Adrenal gland (tissue), 12 donors: ENCODE results near the gene THSD1. TPM values are rescaled to one million over a fixed set of nuclear protein-coding genes. Genes with fewer than 3 reads are reported as not detected.

ENCODE experiments used
- DNase-seq, 7 donors: peaks; one replicate each; pipeline ENCODE4 v3.0.0-alpha.2; 2019 to 2020
- H3K27ac ChIP-seq, 5 donors: fragments of 200-600 bp; sonication (generic) in 4 of 5; 1 replicate in 3 of 5; 2 replicates in 2 of 5; pipeline versions ENCODE4 v1.5.1 to v1.8.0; 2016 to 2020; ENCODE audit warnings: mild to moderate bottlenecking in 1 of 5
- H3K27me3 ChIP-seq: fragments of 200-600 bp; 2 replicates; pipeline ENCODE4 v1.8.0; 2021
- H3K36me3 ChIP-seq, 2 donors: fragments of 200-600 bp; replicated peaks in 1 of 2; 1 replicate in 1 of 2; 2 replicates in 1 of 2; pipeline versions ENCODE4 v1.5.1 to v1.8.0; 2018 to 2022
- H3K4me1 ChIP-seq, 2 donors: fragments of 200-600 bp; replicated peaks in 1 of 2; 1 replicate in 1 of 2; 2 replicates in 1 of 2; pipeline versions ENCODE4 v1.5.1 to v1.8.0; 2018 to 2021
- H3K4me3 ChIP-seq, 4 donors: fragments of 200-600 bp; sonication (generic) in 3 of 4; one replicate each; pipeline ENCODE4 v1.5.1; 2016 to 2018
- H3K9me3 ChIP-seq, 3 donors: fragments of 200-600 bp; sonication (generic) in 1 of 3; replicated peaks in 1 of 3; 1 replicate in 2 of 3; 2 replicates in 1 of 3; pipeline versions ENCODE4 v1.5.1 to v1.8.0; 2016 to 2021
- CTCF ChIP-seq, 6 experiments: fragments of 450-650 bp in 4 of 6; fragments of 200-600 bp in 2 of 6; sonication (generic) in 1 of 6; IDR thresholded peaks; 1 replicate in 5 of 6; 2 replicates in 1 of 6; pipeline versions ENCODE4 v1.5.1 to v1.8.0; 2016 to 2021; ENCODE audit warnings: antibody characterized with exemption in 6 of 6, mild to moderate bottlenecking in 2 of 6, moderate library complexity in 1 of 6
- POLR2A ChIP-seq, 2 donors: fragments of 450-650 bp; IDR thresholded peaks; one replicate each; pipeline ENCODE4 v1.6.1; 2017; ENCODE audit warnings: antibody characterized with exemption in 2 of 2, mild to moderate bottlenecking in 2 of 2, moderate library complexity in 1 of 2
- WGBS, 4 donors: extraction: QIAGEN DNeasy Blood & Tissue Kit in 2 of 4; methylation state at CpG; one replicate each; pipeline versions ENCODE4 v1.1.5 to v1.1.7; 2013 to 2017; 5-methylcytosine and 5-hydroxymethylcytosine counted together
- intact Hi-C, 2 donors: fragments of 100-400 bp; cut with DNase I; formaldehyde crosslinking; loops; one replicate each; pipeline versions ENCODE4 v1.14.1 to v1.15.0; 2022 to 2023
- polyA plus RNA-seq, 3 donors: library from polyadenylated mRNA; stranded (reverse); fragments of 200-250 nt in 2 of 3; fragments of 350-450 nt in 1 of 3; fragmentation: Illumina TruSeq in 1 of 3; extraction: RNeasy Lipid Tissue Mini Kit (QIAGEN cat#74804) in 1 of 3; gene quantifications; one replicate each; pipeline ENCODE4 v1.2.3, GENCODE V29; 2013 to 2014
- total RNA-seq, 9 donors: library from RNA; depleted of rRNA in 4 of 9; stranded (reverse); fragments of >200 nt in 4 of 9; fragments of 120-200 nt in 1 of 9; fragmentation: NEBNext Ultra II Directional in 1 of 9; extraction: Animal tissue kit (Norgen Biotek cat#: 25700) in 1 of 9; gene quantifications; one replicate each; pipeline versions ENCODE4 v1.1.0 to v1.2.4, GENCODE V29; 2013 to 2023
- donor health status: healthy with polysubstance abuse.
- donor health status: Bipolar disorder and iron deficiency.
- donor health status: DM: yes; HTN: yes; CAD: no.
- donor health status: DM: no; HTN: no; CAD: no.
- donor health status: DM: no; HTN: no; CAD: no.
- donor health status: DM: yes; HTN: yes; CAD: no.

Gene THSD1
- total and polyA plus RNA-seq, 12 donors = 0.95 to 6.4 (median 3.3) TPM

- Histone ChIP-seq H3K27me3 (no peaks in the 10 kb centered on the region), H3K9me3 (no peaks in the 10 kb centered on the region), H3K4me3 (no peak overlapping the region), H3K27ac (no peak overlapping the region), H3K36me3 (peaks cover 0 to 6% of the 10 kb centered on the region in 2 donors), H3K4me1 (peaks cover 8 to 13% of the 10 kb centered on the region in 2 donors)
- no peak for DNase-seq
- TF ChIP-seq POLR2A (IDR thresholded peaks at IDR 0.05) (no peak), CTCF (IDR thresholded peaks at IDR 0.05) (no peak)
- intact Hi-C loops = no loop called here
- WGBS, 4 donors = 78 to 91% (median 85%) methylated on average over 1 of the region's 1 CpG
Observed at GRCh38 chr13:52446265-52446664, 40.3 kb upstream of the THSD1 start.

DNA sequence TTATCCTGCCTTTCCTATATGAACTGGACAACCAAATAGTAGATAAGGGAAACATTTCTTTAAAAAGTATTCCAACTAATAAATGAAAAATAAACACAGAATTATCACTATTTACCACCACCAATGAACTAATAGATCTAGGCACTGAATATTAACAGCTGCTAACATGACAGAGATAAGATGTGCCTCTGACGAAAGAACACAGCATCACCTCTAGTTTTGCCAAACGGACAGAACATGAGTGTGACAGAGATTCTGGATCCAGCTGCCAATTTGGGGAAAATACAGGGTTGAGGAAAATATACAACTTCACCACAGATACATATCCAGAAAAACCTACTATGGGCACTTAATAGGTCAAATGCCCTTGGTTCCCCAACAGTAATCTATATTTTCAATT lies 26.5 kb upstream of the THSD1 start:
- Histone ChIP-seq H3K4me3 (no peak overlapping the region), H3K27me3 (no peaks in the 10 kb centered on the region), H3K27ac (no peak overlapping the region), H3K36me3 (peaks cover 0 to 46% of the 10 kb centered on the region in 2 donors), H3K9me3 (no peaks in the 10 kb centered on the region), H3K4me1 (peaks cover 0 to 3% of the 10 kb centered on the region in 2 donors)
- no peak for DNase-seq
- 80 to 87% (median 83%) methylated on average over 2 of the region's 2 CpGs for WGBS, 4 donors
- TF ChIP-seq CTCF (IDR thresholded peaks at IDR 0.05) = no peak
- TF ChIP-seq POLR2A (IDR thresholded peaks at IDR 0.05) = no peak
- intact Hi-C loops = no loop called here

DNA sequence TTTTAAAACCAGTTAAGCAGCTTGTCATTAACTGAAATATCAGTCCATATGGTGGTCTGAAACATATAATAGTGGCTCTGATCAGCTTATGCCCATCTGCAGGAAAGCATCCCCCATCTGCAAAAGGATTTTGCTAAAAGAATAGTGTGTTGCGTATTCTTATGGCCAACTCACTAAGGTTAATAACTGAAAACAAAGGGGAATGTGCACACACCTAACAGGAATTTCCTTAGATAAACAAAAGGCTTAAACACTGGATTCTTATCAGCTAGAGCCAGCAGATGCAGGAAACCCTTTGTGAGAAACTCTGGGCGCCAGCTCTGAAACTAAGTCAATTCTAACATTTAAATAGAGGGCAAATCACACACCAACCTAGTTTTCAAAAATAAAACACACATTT lies 22.3 kb upstream of the THSD1 start:
- Histone ChIP-seq H3K27ac (no peak overlapping the region), H3K4me1 (no peaks in the 10 kb centered on the region), H3K9me3 (no peaks in the 10 kb centered on the region), H3K27me3 (no peaks in the 10 kb centered on the region), H3K4me3 (no peak overlapping the region), H3K36me3 (peaks cover 0 to 53% of the 10 kb centered on the region in 2 donors)
- no peak for DNase-seq
- WGBS, 4 donors = 82 to 86% (median 83%) methylated on average over 2 of the region's 2 CpGs
- intact Hi-C loops = no loop called here
- TF ChIP-seq CTCF (IDR thresholded peaks at IDR 0.05) (no peak), POLR2A (IDR thresholded peaks at IDR 0.05) (no peak)

DNA sequence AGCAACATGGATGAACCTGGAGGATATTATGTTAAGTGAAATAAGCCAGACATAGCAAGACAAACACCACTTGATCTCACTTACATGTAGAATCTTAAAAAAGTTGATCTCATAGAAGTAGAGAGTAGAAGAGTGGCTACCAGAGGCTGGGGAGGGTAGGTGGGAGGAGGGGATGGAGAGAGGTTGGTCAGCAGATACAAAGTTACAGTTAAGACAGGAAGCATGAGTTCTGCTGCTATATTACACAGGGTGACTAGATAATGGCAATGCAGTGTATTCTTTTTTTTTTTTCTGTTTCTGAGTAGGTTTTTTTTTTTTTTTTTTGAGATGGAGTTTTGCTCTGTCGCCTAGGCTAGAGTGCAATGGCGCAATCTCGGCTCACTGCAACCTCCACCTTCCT lies 15.2 kb upstream of the THSD1 start:
- 88 to 95% (median 89%) methylated on average over 3 of the region's 3 CpGs for WGBS, 4 donors
- Histone ChIP-seq H3K27ac (no peak overlapping the region), H3K27me3 (no peaks in the 10 kb centered on the region), H3K36me3 (peaks cover 0 to 74% of the 10 kb centered on the region in 2 donors), H3K9me3 (no peaks in the 10 kb centered on the region), H3K4me1 (no peaks in the 10 kb centered on the region), H3K4me3 (no peak overlapping the region)
- TF ChIP-seq POLR2A (IDR thresholded peaks at IDR 0.05) = no peak
- no peak for TF ChIP-seq CTCF (IDR thresholded peaks at IDR 0.05)
- intact Hi-C loops = no loop called here
- no peak for DNase-seq
